Kidney glomerular epithelial cell (primary cell): ENCODE data around the gene AFAP1.

Source experiments
- DNase-seq: peaks from one replicate; lab custom pipeline; 2025; lab: John Stamatoyannopoulos, UW

AFAP1 gene

GRCh38 chr4:7892212-7893019 lies 47.2 kb downstream of the AFAP1 start:
- DNase-seq: no peak

DNA sequence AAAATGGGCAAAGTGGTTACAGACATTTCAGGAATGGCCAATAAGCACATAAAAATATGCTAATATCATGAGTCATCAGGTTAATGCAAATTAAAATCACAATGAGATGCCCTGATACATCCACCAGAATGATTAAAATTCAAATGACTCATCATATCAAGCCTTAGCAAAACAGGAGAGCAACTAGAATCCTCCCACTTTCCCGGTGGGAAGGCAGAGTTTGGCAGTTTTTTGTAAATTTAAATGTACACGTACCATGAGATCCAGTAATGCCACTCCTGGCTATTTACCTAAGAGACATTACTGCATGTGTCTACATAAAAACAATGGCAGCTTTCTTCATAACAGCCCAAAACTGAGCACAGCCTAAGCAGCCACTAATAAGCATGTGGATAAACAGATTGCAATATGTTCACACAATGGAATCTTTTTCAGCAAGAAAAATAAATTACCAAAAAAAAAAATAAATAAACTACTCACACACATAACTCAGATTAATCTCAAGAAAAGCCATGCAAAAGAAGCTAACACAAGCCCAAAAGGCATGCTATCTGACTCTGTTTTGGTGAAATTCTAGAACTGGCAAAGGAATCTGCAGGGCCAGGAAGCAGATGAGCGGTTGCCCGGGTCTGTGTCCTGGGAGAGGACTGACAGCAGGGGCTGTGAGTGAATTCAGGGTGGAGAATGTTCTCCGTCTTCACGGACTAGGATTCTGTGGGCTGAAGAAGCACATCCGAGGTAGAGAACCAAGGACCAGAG lies 48.8 kb downstream of the AFAP1 start:
- no peak for DNase-seq

DNA sequence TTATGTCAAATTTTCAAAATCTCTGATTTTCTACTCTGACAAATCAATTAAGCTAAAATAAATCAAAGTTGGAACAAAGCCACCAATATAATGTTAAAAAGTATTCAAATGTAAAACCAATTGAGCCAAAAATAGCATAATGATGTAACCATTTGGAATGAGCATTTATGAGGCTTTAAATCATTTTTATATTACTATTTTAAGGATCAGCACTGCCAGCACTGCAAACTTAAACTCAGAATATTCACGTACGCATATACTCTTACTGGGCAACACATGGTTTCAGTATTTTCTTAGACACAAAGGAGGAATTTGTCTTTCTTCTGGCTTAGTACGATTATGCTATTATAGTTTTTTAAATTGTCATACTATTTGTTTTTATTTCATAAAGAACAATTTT lies 52.2 kb downstream of the AFAP1 start:
- no peak for DNase-seq

DNA sequence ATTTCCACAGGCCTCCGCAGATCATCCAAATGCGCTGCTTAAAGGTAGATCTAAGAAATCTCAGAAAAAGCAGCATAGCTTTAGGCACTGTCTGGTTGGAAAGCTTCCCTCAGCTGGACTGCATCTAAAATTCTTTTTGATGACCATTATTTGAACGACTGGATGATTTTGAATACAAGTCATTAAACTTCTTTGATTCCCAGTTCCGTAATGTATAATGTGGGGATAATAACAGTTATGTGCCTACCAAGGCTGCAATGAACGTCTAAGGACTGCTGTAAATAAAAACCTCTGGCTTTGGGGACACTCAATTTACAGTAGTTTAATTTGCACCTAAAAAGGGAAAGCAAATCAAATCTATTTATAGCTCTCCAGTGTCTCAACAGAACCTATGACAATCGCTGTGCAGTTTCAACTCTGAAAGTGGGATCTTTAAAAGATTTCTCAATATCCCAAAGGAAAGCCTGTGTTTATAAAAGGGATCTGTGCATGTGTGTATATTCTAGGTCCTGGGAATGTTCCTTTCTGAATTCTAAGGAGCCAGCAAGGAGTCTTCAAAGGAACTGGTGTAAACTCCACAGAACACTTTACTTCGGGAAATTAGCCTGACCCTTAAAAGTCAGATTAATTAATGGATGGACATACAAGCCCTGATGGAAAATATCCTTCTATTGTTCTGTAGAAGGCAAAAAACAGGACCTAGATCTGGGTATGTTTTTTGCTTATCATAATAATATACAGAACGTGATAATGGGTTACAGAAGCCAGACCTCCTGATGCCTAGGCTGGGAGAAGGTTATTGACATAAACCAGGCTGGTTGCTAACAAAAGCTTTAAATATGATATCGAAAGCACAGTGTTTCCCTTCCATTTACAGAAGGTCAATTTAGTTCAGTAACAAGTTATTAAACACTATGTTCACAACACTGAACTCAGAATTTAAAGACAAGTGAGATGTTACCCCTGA lies 53.4 kb downstream of the AFAP1 start:
- DNase-seq: no peak

- DNase-seq: no peak
Observed at GRCh38 chr4:7885216-7886006, 54.2 kb downstream of the AFAP1 start.

GRCh38 chr4:7880683-7881082 lies 59.0 kb downstream of the AFAP1 start:
- no peak for DNase-seq

DNA sequence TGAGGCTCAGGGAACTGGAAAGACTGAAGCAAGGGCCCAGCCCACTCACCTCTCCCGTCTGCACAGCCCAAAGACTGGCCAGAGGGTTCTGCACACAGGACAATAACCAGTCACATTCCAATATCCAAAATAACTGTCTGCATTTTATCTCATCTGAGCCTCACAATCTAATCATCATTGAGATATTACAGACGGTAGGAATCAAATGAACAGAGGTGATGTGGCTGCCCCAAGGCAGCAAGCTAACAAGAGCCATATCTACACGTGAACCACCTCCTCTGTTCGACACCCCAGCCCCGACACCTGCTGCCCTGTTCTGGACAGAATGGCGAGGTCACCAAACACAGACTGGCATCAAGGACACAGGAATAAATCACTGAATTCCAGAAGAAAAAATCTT lies 60.5 kb downstream of the AFAP1 start:
- no peak for DNase-seq

DNA sequence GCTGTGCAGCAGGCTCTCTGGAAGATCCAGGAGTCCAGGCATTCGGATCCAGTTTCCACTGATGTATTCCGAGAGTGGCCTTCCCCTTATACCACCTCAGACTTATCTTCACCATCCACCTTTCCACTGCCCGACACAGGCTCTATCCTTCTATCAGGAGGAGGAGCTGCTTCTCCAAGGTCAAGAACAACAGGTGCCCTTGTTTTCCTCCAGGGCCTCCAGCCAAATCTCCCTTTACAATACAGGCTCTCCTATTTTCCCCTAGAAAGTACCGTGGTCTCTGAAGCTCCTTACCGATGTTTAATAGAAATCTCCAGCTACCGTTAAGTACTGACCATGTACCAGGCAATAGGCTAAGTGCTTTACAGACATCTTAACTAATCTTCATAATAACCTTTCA lies 61.3 kb downstream of the AFAP1 start:
- no peak for DNase-seq

DNA sequence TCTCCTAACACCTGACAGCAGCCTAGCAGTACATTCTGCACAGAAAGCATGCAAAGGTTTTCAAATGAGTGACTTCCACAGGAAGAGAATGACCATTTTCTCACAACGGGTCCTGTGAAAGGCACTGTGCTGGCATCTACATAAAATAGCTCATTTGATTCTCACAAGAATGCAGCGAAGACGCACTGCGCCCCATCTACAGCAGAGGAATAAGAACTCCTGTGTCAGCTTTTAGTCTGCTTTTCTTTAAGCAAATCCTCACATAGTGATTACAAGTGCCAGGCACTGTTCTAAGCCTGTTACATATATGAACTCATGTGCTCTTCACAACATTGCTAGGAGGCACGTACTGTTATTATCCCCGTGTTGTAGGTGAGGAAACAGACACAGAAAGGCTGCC lies 62.5 kb downstream of the AFAP1 start:
- no peak for DNase-seq

DNA sequence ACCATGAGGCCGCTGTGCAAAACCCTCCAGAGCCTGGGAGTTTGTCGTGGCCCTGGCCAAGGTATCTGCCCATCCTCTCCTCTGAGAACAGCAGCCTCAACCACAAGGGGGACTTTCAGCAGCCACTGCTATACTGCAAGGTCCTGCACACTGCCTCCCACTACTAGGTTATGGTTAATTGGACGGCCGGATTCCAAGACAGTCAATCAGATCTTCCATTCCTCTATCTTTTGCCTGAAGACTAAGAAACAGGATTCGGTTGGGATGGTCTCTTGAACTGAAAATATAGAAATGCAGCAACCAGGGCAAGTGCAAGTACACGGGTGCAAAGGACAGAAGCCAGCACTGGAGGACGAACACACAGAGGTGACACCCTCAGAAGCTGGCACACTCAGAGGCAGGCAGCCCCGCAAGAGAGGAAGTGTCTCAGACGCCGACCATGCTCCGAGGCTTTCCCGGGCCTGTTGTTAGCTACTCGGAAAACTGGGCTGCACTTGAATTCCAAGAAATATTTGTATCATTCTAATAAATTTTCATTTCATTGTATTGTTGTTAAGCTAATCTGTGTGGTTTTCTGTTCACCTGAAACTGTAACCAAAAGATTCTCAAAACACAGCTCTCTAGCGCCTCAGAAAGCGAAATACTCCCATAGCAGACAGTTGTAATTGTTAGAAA lies 63.3 kb downstream of the AFAP1 start:
- peak; percentile 66 for DNase-seq

GRCh38 chr4:7874838-7875237 lies 64.8 kb downstream of the AFAP1 start:
- no peak for DNase-seq

DNA sequence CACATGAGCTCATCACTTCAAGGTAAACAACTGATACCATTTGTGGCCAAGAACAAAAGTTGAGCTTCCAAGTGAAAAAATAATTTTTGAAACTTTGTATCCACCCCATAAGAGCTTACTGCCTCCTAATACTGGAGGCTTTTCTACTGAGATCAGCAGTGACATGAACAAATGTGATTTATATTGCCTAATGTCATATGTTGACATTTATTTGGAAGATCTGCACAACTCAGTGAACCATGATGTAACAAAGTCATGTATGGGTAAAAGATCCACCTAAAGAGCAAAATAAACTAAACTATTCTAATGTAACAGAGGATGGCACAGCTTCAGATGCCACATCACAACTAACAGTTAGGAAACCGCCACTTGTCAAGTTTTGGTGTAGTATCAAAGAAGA lies 65.8 kb downstream of the AFAP1 start:
- DNase-seq: no peak

GRCh38 chr4:7872264-7872771 lies 67.3 kb downstream of the AFAP1 start:
- DNase-seq: peak; percentile 67

DNA sequence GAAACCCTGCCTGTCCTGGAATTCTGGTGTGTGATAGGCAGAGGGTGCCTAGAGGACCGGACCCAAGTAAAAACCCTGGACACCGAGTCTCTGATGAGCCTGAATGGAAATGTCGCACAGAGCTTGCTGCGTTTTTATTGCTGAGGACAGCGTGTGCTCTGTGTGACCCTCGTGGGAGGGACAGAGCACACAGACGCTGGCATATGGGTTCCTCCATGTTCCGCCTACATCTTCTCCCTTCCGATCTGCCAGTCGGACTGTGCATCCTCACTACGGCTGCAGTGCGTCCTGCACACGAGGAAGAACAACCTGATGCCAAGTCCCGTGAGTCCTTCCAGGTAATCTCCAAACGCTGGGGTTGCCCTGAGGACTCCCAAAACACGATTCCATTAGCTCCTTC lies 68.3 kb downstream of the AFAP1 start:
- no peak for DNase-seq

- DNase-seq: no peak
Observed at GRCh38 chr4:7868892-7869471, 70.7 kb downstream of the AFAP1 start.

- DNase-seq: no peak
Observed at GRCh38 chr4:7868436-7868775, 71.3 kb downstream of the AFAP1 start.

GRCh38 chr4:7867701-7868435 lies 71.8 kb downstream of the AFAP1 start:
- DNase-seq: peak; percentile 36

- DNase-seq: no peak
Observed at GRCh38 chr4:7867191-7867590, 72.5 kb downstream of the AFAP1 start.

DNA sequence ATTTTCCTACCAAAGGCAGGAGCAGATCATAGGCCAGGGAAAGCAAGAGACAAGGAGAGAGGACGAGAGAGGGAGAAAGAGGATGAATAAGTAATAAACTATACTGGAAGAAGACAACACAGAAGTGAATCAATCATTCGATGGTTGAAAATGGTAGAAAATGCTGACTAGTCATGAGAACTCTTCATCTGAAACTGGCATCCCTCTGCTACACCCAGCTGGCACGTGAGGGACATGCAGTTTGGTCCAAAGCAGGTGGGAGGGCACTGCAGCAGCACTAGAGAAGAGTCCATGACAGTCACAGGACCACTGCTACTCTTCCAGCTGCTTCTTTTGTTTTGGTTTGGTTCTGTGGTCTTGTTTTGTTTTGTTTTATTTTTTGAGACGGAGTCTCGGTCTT lies 74.1 kb downstream of the AFAP1 start:
- DNase-seq: no peak

DNA sequence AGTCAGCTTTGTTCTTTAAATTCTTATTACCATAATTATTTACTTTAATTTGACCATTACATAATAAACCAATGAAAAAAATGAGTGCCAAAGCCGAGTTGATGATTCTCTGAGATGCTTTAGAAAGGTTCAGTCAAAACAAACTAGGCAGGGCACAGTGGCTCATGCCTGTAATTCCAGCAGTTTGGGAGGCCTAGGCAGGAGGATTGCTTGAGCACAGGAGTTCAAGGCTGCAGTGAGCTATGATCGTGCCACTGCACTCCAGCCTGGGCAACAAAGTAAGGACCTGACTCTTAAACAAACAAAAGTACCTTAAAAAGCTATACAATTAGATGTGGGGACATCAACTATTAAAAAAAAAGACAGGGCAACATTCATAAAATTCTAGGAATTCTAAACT lies 75.0 kb downstream of the AFAP1 start:
- no peak for DNase-seq
